Left lung (tissue), 10 donors: Measurements from ENCODE around the gene RSPO3. TPM values are rescaled to one million over a fixed set of nuclear protein-coding genes. Genes with fewer than 3 reads are reported as not detected.

Source experiments
- ATAC-seq: fragments of 200-7000 bp; cut with Tn5 transposase; one replicate; pipeline ENCODE4 v1.9.1; 2020; ENCODE audit warnings: moderate library complexity
- DNase-seq, 4 donors: peaks; one replicate each; pipeline ENCODE4 v3.0.0-alpha.2; 2013 to 2020
- H3K27ac ChIP-seq, 2 donors: fragments of 200-600 bp; sonication (generic) in 1 of 2; one replicate each; pipeline versions ENCODE4 v1.5.0 to v1.8.0; 2020 to 2021
- H3K27me3 ChIP-seq, 2 donors: fragments of 200-600 bp; sonication (generic) in 1 of 2; one replicate each; pipeline versions ENCODE4 v1.5.0 to v1.8.0; 2020 to 2021
- H3K36me3 ChIP-seq, 2 donors: fragments of 200-600 bp; sonication (generic) in 1 of 2; one replicate each; pipeline versions ENCODE4 v1.5.0 to v1.8.0; 2020 to 2021
- H3K4me1 ChIP-seq, 2 donors: fragments of 200-600 bp; one replicate each; pipeline ENCODE4 v1.8.0; 2021
- H3K4me3 ChIP-seq, 2 donors: fragments of 200-600 bp; sonication (generic) in 1 of 2; one replicate each; pipeline versions ENCODE4 v1.5.0 to v1.8.0; 2020 to 2021; ENCODE audit warnings: mild to moderate bottlenecking in 1 of 2
- H3K9me3 ChIP-seq, 2 donors: fragments of 200-600 bp; sonication (generic) in 1 of 2; one replicate each; pipeline versions ENCODE4 v1.5.0 to v1.8.0; 2020 to 2021
- intact Hi-C, 2 donors: fragments of 100-400 bp; cut with DNase I; formaldehyde crosslinking; loops; one replicate each; pipeline versions ENCODE4 v1.11.2 to v1.14.2; 2022
- polyA plus RNA-seq, 6 donors: library from polyadenylated mRNA; unstranded; fragments of 120-200 nt; gene quantifications; one replicate each; pipeline ENCODE4 v1.2.1, GENCODE V29; 2013; ENCODE audit not compliant: insufficient read length in 6 of 6
- total RNA-seq, 2 donors: library from RNA; stranded (reverse); fragmentation: NEBNext Ultra II Directional; extraction: Animal tissue kit (Norgen Biotek cat#: 25700); gene quantifications; one replicate each; pipeline ENCODE4 v1.2.1, GENCODE V29; 2021
- TF ChIP-seq, protein P1 (sequence below), 2 donors: fragments of 200-600 bp; sonication (generic) in 1 of 2; IDR thresholded peaks; one replicate each; pipeline versions ENCODE4 v1.5.0 to v1.8.0; 2021; ENCODE audit warnings: antibody characterized with exemption in 2 of 2
- donor health status: DM: no; HTN: yes; CAD: no.
- donor health status: DM: no; HTN: no; CAD: no.

Gene RSPO3
- total and polyA plus RNA-seq, 8 donors, result 4.9 to 12.9 (median 5.9) TPM

DNA sequence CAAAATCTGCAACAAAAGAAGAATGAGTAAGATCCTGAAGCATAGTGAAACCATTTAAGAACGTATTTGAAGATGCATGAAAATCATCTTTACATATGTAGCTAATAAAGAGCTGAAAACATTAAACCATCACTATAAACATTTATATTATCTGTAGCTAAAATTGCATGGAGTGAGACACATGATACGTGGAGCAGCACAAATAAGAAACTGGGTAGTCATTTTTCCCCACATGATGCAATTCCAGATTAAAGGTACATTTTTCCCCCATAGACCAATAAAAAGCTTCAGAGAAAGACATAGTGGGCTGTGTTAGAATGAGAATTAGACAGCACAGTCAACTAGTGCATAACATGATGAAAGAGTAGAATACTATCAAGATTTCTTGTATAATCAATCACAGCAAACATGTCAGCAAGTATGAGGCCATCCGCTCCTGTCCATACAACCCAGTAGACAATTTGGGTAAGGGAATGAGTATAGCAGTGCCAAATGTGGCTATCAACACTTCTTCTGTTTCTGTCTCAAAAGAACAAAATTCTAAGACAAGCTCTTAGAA lies 67.0 kb downstream of the RSPO3 start:
- no peaks in the 10 kb centered on the region for H3K9me3 ChIP-seq
- H3K4me3 ChIP-seq, result no peak overlapping the region
- ATAC-seq (no peak), DNase-seq (no peak)
- no peaks in the 10 kb centered on the region for H3K36me3 ChIP-seq
- no peak overlapping the region for H3K27ac ChIP-seq
- TF ChIP-seq, protein P1, sequence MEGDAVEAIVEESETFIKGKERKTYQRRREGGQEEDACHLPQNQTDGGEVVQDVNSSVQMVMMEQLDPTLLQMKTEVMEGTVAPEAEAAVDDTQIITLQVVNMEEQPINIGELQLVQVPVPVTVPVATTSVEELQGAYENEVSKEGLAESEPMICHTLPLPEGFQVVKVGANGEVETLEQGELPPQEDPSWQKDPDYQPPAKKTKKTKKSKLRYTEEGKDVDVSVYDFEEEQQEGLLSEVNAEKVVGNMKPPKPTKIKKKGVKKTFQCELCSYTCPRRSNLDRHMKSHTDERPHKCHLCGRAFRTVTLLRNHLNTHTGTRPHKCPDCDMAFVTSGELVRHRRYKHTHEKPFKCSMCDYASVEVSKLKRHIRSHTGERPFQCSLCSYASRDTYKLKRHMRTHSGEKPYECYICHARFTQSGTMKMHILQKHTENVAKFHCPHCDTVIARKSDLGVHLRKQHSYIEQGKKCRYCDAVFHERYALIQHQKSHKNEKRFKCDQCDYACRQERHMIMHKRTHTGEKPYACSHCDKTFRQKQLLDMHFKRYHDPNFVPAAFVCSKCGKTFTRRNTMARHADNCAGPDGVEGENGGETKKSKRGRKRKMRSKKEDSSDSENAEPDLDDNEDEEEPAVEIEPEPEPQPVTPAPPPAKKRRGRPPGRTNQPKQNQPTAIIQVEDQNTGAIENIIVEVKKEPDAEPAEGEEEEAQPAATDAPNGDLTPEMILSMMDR (IDR thresholded peaks at IDR 0.05), result no peak
- intact Hi-C loops, result no loop called here
- no peaks in the 10 kb centered on the region for H3K27me3 ChIP-seq
- no peaks in the 10 kb centered on the region for H3K4me1 ChIP-seq

DNA sequence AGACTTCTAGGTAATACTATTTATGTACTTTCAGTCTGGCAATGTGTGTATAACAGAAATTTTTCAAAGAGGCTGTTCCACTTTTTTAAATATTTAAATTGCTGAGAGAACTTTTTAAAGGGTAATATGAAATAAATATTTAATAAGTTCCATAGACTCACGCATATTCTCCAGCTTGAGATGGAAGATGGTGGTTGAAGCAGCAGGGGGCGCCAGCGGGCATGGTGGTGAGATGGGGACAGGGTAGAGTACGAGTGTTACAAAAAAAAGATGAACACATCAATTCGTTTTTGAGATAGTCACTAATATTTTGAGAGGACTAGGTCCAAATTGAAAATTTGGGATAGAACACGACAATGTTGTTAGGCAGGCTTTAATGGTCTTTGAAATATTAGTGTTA lies 68.4 kb downstream of the RSPO3 start:
- H3K27ac ChIP-seq, result no peak overlapping the region
- intact Hi-C loops, result no loop called here
- peak in 2 of 4 donors; percentile 71 to 94 for DNase-seq
- no peaks in the 10 kb centered on the region for H3K9me3 ChIP-seq
- no peaks in the 10 kb centered on the region for H3K36me3 ChIP-seq
- no peak overlapping the region for H3K4me3 ChIP-seq
- H3K4me1 ChIP-seq, result peaks cover 0 to under 1% of the 10 kb centered on the region in 2 donors
- TF ChIP-seq, protein P1 (IDR thresholded peaks at IDR 0.05), result peak; percentile 24 to 49
- no peaks in the 10 kb centered on the region for H3K27me3 ChIP-seq
- ATAC-seq, result peak; percentile 65

DNA sequence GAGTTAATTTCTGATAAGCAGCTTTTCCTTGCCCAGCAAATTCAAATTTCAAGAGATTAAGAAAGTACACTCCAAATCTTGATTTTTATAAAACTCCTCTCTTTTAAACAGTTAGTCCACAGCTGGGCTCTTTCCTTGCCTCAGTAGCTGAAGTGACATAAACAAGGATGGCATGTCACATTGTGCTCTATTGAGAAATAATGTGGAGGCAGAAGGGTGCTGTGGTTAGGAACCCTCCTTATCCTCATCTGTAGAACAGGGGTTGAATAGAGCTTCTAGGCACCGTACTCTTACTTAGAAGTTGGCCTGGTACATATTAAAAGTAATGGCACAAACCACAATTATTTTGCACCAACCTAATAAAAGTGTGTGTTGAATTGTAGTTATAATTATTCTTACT lies 70.3 kb downstream of the RSPO3 start:
- DNase-seq (no peak), ATAC-seq (no peak)
- H3K27me3 ChIP-seq, result no peaks in the 10 kb centered on the region
- H3K36me3 ChIP-seq, result no peaks in the 10 kb centered on the region
- H3K9me3 ChIP-seq, result no peaks in the 10 kb centered on the region
- TF ChIP-seq, protein P1 (IDR thresholded peaks at IDR 0.05), result no peak
- H3K4me1 ChIP-seq, result peaks cover 8 to 19% of the 10 kb centered on the region in 2 donors
- no peak overlapping the region for H3K27ac ChIP-seq
- H3K4me3 ChIP-seq, result no peak overlapping the region
- intact Hi-C loops, result no loop called here

DNA sequence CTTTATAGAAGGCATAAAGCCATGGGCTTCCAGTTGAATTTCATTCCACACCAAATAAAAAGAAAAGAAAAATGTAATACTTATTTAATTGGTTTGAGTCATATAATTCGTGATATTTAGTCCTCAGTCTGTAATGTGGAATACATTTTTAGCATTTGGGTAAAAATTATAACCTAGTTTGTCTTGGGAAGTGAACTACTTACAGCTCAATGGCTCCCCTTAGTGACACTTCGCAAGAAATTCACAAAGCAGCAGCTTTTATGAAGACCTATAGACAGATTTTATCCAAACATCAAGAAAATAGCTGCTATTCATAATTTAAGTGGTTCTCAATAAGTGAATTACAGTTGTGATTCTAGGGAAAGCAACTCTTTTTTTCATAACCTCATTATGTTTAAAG lies 72.1 kb downstream of the RSPO3 start:
- Histone ChIP-seq H3K36me3 (no peaks in the 10 kb centered on the region), H3K27ac (no peak overlapping the region), H3K4me3 (no peak overlapping the region), H3K27me3 (no peaks in the 10 kb centered on the region), H3K9me3 (no peaks in the 10 kb centered on the region), H3K4me1 (peaks cover 8 to 20% of the 10 kb centered on the region in 2 donors)
- intact Hi-C loops, result loop anchor here in 1 of 2 donors (10.0 kb wide), 1 partner anchor 386 kb away; no protein-coding TSS in a partner anchor
- ATAC-seq, result peak; percentile 63
- peak in 1 of 4 donors; percentile 50 for DNase-seq
- TF ChIP-seq, protein P1 (IDR thresholded peaks at IDR 0.05), result peak; percentile 22 to 40

DNA sequence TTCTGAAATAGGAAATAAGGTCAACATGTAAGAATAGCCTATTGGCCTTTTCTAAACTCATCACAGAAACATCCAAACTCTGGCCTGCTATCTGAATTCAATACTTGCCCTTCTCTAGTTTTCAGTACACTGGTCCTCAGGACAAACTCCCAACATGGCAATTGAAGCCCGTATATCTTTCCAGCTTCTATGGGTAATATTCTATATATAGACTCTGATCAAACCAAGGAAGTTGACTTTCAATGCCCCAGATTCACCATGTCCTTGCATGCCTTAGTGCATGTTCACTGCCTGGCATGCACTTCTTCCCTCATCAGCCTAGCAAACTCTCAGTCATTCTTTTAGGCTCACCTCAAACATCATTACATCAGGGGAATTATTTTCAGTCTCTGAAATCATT lies 73.2 kb downstream of the RSPO3 start:
- Histone ChIP-seq H3K4me3 (no peak overlapping the region), H3K4me1 (peaks cover 8 to 20% of the 10 kb centered on the region in 2 donors)
- intact Hi-C loops, result loop anchor here in 1 of 2 donors (10.0 kb wide), 1 partner anchor 387 kb away; no protein-coding TSS in a partner anchor

More for the DNA sequence above, 73.2 kb downstream of the RSPO3 start:
- ATAC-seq (no peak), DNase-seq (no peak)
- Histone ChIP-seq H3K9me3 (no peaks in the 10 kb centered on the region), H3K36me3 (no peaks in the 10 kb centered on the region), H3K27me3 (no peaks in the 10 kb centered on the region), H3K27ac (no peak overlapping the region)
- TF ChIP-seq, protein P1 (IDR thresholded peaks at IDR 0.05), result no peak
